ENCODE results near the gene PHLPP1.

Gene PHLPP1

DNA sequence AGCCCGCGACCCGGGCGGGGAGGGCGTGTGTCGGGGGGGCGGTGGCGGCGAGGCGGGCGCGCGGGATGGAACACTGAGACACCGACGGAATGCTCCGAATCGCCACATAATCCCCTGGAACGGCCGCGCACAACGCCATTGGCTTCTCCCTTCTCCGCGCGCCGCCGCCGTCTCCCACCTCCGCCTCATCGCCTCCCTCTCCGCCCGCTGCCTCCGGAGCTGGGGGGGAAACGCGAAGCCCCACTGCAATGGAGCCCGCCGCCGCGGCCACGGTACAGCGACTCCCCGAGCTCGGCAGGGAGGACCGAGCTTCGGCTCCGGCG lies at the start of gene PHLPP1:
Gene PHLPP1, plus strand, starts transcription at position 106 of the 323 bp plus-strand sequence. Its CDS starts 143 bp downstream, at position 249.
- no peaks in the 10 kb centered on the region for H3K36me3 ChIP-seq (ENCODE audit: control insufficient read depth in 2 of 2, insufficient read depth in 1 of 2, low read length in 2 of 2)
- ChIA-PET POLR2A (interaction anchor here (0.6 to 1.6 kb wide), 7 partner anchors 12 to 321 kb away, joined by 3 to 5 read pairs (median 3); no protein-coding TSS in a partner anchor), CTCF (interaction anchor here (0.5 to 3.2 kb wide), 22 partner anchors 11 to 723 kb away, joined by 3 to 26 read pairs (median 4); no protein-coding TSS in a partner anchor)
- peak within 1 kb of the TSS; percentile 83 for H3K4me3 ChIP-seq (ENCODE audit: low read depth, low read length)
- peak within 1 kb of the TSS; percentile 99 for H3K27ac ChIP-seq (ENCODE audit: extremely low read depth, low read depth, low read length)
- H3K9me3 ChIP-seq (ENCODE audit: control insufficient read depth, insufficient read depth, low read depth, low read length) = no peaks in the 10 kb centered on the region
- peaks cover 22% of the 10 kb centered on the region for H3K4me1 ChIP-seq (ENCODE audit: control insufficient read depth, insufficient read depth, low read length)
- TF ChIP-seq, protein P1, sequence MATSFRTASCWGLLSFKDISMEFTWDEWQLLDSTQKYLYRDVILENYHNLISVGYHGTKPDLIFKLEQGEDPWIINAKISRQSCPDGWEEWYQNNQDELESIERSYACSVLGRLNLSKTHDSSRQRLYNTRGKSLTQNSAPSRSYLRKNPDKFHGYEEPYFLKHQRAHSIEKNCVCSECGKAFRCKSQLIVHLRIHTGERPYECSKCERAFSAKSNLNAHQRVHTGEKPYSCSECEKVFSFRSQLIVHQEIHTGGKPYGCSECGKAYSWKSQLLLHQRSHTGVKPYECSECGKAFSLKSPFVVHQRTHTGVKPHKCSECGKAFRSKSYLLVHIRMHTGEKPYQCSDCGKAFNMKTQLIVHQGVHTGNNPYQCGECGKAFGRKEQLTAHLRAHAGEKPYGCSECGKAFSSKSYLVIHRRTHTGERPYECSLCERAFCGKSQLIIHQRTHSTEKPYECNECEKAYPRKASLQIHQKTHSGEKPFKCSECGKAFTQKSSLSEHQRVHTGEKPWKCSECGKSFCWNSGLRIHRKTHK (tag by site-specific recombination; IDR thresholded peaks at IDR 0.05) = no peak
- peak; percentile 66 for TF ChIP-seq ZBTB8A (tag by site-specific recombination; IDR thresholded peaks at IDR 0.05)
- TF ChIP-seq, protein P2, sequence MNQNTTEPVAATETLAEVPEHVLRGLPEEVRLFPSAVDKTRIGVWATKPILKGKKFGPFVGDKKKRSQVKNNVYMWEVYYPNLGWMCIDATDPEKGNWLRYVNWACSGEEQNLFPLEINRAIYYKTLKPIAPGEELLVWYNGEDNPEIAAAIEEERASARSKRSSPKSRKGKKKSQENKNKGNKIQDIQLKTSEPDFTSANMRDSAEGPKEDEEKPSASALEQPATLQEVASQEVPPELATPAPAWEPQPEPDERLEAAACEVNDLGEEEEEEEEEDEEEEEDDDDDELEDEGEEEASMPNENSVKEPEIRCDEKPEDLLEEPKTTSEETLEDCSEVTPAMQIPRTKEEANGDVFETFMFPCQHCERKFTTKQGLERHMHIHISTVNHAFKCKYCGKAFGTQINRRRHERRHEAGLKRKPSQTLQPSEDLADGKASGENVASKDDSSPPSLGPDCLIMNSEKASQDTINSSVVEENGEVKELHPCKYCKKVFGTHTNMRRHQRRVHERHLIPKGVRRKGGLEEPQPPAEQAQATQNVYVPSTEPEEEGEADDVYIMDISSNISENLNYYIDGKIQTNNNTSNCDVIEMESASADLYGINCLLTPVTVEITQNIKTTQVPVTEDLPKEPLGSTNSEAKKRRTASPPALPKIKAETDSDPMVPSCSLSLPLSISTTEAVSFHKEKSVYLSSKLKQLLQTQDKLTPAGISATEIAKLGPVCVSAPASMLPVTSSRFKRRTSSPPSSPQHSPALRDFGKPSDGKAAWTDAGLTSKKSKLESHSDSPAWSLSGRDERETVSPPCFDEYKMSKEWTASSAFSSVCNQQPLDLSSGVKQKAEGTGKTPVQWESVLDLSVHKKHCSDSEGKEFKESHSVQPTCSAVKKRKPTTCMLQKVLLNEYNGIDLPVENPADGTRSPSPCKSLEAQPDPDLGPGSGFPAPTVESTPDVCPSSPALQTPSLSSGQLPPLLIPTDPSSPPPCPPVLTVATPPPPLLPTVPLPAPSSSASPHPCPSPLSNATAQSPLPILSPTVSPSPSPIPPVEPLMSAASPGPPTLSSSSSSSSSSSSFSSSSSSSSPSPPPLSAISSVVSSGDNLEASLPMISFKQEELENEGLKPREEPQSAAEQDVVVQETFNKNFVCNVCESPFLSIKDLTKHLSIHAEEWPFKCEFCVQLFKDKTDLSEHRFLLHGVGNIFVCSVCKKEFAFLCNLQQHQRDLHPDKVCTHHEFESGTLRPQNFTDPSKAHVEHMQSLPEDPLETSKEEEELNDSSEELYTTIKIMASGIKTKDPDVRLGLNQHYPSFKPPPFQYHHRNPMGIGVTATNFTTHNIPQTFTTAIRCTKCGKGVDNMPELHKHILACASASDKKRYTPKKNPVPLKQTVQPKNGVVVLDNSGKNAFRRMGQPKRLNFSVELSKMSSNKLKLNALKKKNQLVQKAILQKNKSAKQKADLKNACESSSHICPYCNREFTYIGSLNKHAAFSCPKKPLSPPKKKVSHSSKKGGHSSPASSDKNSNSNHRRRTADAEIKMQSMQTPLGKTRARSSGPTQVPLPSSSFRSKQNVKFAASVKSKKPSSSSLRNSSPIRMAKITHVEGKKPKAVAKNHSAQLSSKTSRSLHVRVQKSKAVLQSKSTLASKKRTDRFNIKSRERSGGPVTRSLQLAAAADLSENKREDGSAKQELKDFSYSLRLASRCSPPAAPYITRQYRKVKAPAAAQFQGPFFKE (tag by site-specific recombination; IDR thresholded peaks at IDR 0.05; ENCODE audit: borderline replicate concordance) = no peak
- peak; percentile 46; the same call in 1 of the 2 replicates for TF ChIP-seq ZFHX2 (tag by site-specific recombination; conservative IDR thresholded peaks at IDR 0.05)
- TF ChIP-seq ZNF701 (tag by site-specific recombination; IDR thresholded peaks at IDR 0.05) = no peak
- TF ChIP-seq SP2 (tag by site-specific recombination; IDR thresholded peaks at IDR 0.05) = no peak
- peak; percentile 9; the same call in 1 of the 2 replicates for TF ChIP-seq ZNF596 (tag by site-specific recombination; IDR thresholded peaks at IDR 0.05)
- 0 out of 2 replicates have a peak, but pooled peaks have one; percentile 15 for TF ChIP-seq ZBTB6 (tag by site-specific recombination; IDR thresholded peaks at IDR 0.05)
- TF ChIP-seq ZBTB26 (tag by site-specific recombination; optimal IDR thresholded peaks at IDR 0.05) = peak; percentile 66
- TF ChIP-seq ZNF747 (tag by site-specific recombination; IDR thresholded peaks at IDR 0.05) = no peak
- no peak for TF ChIP-seq ZNF521 (tag by site-specific recombination; IDR thresholded peaks at IDR 0.05)
- TF ChIP-seq ZNF341 (tag by site-specific recombination; IDR thresholded peaks at IDR 0.05; ENCODE audit: low read depth) = peak; percentile 76; the same call in 1 of the 2 replicates
- TF ChIP-seq IKZF3 (tag by site-specific recombination; IDR thresholded peaks at IDR 0.05) = no peak
- no peak for TF ChIP-seq ZXDB (tag by site-specific recombination; IDR thresholded peaks at IDR 0.05)
- TF ChIP-seq PRDM1 (tag by site-specific recombination; IDR thresholded peaks at IDR 0.05) = no peak
- peak; percentile 88 for TF ChIP-seq ZNF398 (tag by site-specific recombination; IDR thresholded peaks at IDR 0.05)
- TF ChIP-seq, protein P3, sequence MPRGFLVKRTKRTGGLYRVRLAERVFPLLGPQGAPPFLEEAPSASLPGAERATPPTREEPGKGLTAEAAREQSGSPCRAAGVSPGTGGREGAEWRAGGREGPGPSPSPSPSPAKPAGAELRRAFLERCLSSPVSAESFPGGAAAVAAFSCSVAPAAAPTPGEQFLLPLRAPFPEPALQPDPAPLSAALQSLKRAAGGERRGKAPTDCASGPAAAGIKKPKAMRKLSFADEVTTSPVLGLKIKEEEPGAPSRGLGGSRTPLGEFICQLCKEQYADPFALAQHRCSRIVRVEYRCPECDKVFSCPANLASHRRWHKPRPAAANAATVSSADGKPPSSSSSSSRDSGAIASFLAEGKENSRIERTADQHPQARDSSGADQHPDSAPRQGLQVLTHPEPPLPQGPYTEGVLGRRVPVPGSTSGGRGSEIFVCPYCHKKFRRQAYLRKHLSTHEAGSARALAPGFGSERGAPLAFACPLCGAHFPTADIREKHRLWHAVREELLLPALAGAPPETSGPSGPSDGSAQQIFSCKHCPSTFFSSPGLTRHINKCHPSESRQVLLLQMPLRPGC (tag by site-specific recombination; IDR thresholded peaks at IDR 0.05) = peak; percentile 87
- TF ChIP-seq ZNF76 (tag by site-specific recombination; IDR thresholded peaks at IDR 0.05; ENCODE audit: borderline replicate concordance, low read depth) = no peak
- no peak for TF ChIP-seq HOXA7 (CRISPR knock-in tag; IDR thresholded peaks at IDR 0.05; ENCODE audit: borderline replicate concordance)
- 0 out of 2 replicates have a peak, but pooled peaks have one; percentile 45 for TF ChIP-seq YY1 (tag by site-specific recombination; IDR thresholded peaks at IDR 0.05)
- TF ChIP-seq MZF1 (tag by site-specific recombination; IDR thresholded peaks at IDR 0.05; ENCODE audit: borderline replicate concordance) = no peak
- TF ChIP-seq ZNF600 (tag by site-specific recombination; IDR thresholded peaks at IDR 0.05) = no peak
- TF ChIP-seq ZNF585B (tag by site-specific recombination; IDR thresholded peaks at IDR 0.05) = no peak
